WERI-Rb-1 (cell line): ENCODE measurements around the gene KCNH2.
"Not testable (repeated sequence)": the region's sequence is repeated elsewhere in the genome, so short reads cannot be mapped to it uniquely, and the experiment has no call there.

Experiments
- DNase-seq: peaks from one replicate; pipeline ENCODE4 v3.0.0-alpha.2; 2020
- H3K27ac ChIP-seq: fragments of 250-450 bp; sonication (Bioruptor Pico); 2 replicates; pipeline ENCODE4 v1.5.1; 2020; ENCODE audit warnings: mild to moderate bottlenecking, moderate library complexity
- H3K27me3 ChIP-seq: fragments of 250-450 bp; sonication (Bioruptor Pico); 2 replicates; pipeline ENCODE4 v1.5.1; 2021; ENCODE audit warnings: mild to moderate bottlenecking, low read depth, moderate library complexity; ENCODE audit not compliant: insufficient read depth, severe bottlenecking
- H3K36me3 ChIP-seq: fragments of 250-450 bp; sonication (Bioruptor Pico); 2 replicates; pipeline ENCODE4 v1.5.1; 2020; ENCODE audit warnings: mild to moderate bottlenecking, moderate library complexity
- H3K4me3 ChIP-seq: 2 replicates; pipeline ENCODE4 v1.5.1; 2011; ENCODE audit warnings: low read depth, mild to moderate bottlenecking, control low read depth, low read length
- H3K9me3 ChIP-seq: fragments of 250-450 bp; sonication (Bioruptor Pico); 2 replicates; pipeline ENCODE4 v1.5.1; 2021; ENCODE audit warnings: mild to moderate bottlenecking, moderate library complexity; ENCODE audit not compliant: severe bottlenecking
- CTCF ChIP-seq: IDR thresholded peaks from 2 replicates; pipeline ENCODE4 v1.5.1; 2011; ENCODE audit warnings: low read depth, mild to moderate bottlenecking, control low read depth, inconsistent platforms, low read length

The KCNH2 gene

GRCh38 chr7:150978126-150978789, at the start of gene KCNH2:
TSS of gene KCNH2 (minus strand) at chr7:150978321. CDS start at chr7:150977913, 408 bp downstream.
- Histone ChIP-seq H3K36me3 (peaks cover 5% of the 10 kb centered on the region), H3K4me3 (peak within 1 kb of the TSS; percentile 64), H3K9me3 (no peaks in the 10 kb centered on the region), H3K27ac (peak within 1 kb of the TSS; percentile 98), H3K27me3 (no peaks in the 10 kb centered on the region)
- peak; percentile 94 for DNase-seq
- TF ChIP-seq CTCF = no peak

DNA sequence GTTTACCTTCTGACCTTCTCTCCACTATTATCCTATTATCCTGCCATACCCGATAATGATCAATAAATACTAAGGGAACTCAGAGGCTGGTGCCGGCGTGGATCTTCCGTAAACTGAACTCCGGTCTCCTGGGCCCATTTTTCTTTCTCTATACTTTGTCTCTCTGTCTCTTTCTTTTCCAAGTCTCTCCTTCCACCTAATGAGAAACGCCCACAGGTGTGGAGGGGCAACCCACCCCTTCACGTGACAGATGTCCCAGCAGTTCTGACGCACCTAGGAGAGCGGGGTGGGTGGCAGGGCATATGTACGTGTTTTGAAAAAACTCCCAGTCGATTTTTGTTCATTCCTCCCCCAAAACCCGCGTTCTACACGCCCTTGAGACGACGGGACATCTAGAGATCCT, 49.6 kb upstream of the KCNH2 start:
- not testable (repeated sequence) for H3K27me3 ChIP-seq, H3K36me3 ChIP-seq, H3K9me3 ChIP-seq, DNase-seq
- Histone ChIP-seq H3K27ac (peak overlapping the region; percentile 73), H3K4me3 (peak overlapping the region; percentile 81)

DNA sequence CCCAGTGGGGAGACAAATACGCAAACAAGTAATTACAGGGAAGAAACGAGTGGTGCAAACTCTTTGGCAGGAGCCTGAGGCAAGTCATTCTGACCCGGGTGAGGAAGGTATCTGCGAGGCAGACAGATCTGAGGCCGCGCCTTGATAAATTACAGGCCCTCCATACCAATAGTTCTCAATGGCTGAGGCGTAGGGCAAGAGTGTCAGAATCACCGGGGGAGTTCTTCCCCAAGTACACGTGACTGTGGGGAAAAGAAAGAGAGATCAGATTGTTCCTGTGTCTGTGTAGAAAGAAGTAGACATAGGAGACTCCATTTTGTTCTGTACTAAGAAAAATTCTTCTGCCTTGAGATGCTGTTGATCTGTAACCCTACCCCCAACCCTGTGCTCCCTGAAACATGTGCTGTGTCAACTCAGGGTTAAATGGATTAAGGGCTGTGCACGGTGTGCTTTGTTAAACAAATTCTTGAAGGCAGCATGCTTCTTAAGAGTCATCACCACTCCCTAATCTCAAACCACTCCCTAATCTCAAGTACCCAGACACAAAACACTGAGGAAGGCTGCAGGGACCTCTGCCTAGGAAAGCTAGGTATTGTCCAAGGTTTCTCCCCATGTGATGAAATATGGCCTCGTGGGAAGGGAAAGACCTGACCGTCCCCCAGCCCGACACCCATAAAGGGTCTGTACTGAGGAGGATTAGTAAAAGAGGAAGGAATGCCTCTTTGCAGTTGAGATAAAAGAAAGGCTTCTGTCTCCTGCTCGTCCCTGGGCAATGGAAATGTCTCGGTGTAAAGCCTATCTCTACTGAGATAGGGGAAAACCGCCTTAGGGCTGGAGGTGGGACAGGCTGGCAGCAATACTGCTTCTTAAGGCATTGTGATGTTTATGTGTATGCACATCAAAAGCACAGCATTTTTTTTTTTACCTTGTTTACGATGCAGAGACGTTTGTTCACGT, 48.9 kb upstream of the KCNH2 start:
- Histone ChIP-seq H3K4me3 (peak overlapping the region; percentile 81), H3K27ac (peak overlapping the region; percentile 73)
- not testable (repeated sequence) for H3K27me3 ChIP-seq, H3K36me3 ChIP-seq, H3K9me3 ChIP-seq
- peak; percentile 48 for DNase-seq

GRCh38 chr7:151025924-151026671, 48.0 kb upstream of the KCNH2 start:
- Histone ChIP-seq H3K4me3 (no peak overlapping the region), H3K9me3 (no peaks in the 10 kb centered on the region), H3K36me3 (no peaks in the 10 kb centered on the region), H3K27me3 (no peaks in the 10 kb centered on the region), H3K27ac (peak overlapping the region; percentile 73)
- DNase-seq = no peak
- TF ChIP-seq CTCF = no peak

- no peak within 1 kb of the TSS for H3K27ac ChIP-seq
- TF ChIP-seq CTCF = no peak
- no peak for DNase-seq
Observed at GRCh38 chr7:151024435-151025056, 46.4 kb upstream of the KCNH2 start, which contains the start of gene ATG9B. TSS of gene ATG9B (minus strand) at chr7:151024494. CDS start at chr7:151024423, 71 bp downstream.

DNA sequence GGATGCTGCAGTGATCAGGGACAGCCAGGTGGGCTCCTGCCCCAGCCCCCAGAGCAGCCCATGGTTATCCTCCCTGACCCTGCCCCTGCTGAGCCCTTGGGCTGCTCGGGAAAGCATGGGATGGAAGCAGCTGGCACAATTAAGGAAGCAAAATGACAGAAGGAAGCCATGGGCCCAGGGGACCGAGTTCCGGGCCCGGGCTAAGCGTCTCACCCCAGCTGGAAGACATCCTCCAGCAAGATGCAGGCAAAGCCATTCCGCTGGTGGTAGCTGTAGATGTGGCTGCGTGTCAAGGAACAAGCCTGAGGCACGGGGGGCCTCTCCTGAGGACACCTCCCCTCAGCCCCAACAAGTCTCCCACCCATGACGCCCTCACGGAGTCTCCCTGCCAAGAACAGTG, 45.1 kb upstream of the KCNH2 start:
- TF ChIP-seq CTCF = no peak
- H3K9me3 ChIP-seq = no peaks in the 10 kb centered on the region
- no peak overlapping the region for H3K4me3 ChIP-seq
- H3K36me3 ChIP-seq = no peaks in the 10 kb centered on the region
- H3K27ac ChIP-seq = no peak overlapping the region
- no peak for DNase-seq
- H3K27me3 ChIP-seq = no peaks in the 10 kb centered on the region

More at GRCh38 chr7:151024435-151025056, 46.4 kb upstream of the KCNH2 start, which contains the start of gene ATG9B:
- Histone ChIP-seq H3K4me3 (no peak within 1 kb of the TSS), H3K9me3 (no peaks in the 10 kb centered on the region), H3K36me3 (no peaks in the 10 kb centered on the region), H3K27me3 (no peaks in the 10 kb centered on the region)
